ENCODE measurements around the gene MT1B. TPM values are rescaled to one million over a fixed set of nuclear protein-coding genes. Genes with fewer than 3 reads are reported as not detected.

Gene MT1B
- total RNA-seq, 4 donors from 2014 or later = not detected

DNA sequence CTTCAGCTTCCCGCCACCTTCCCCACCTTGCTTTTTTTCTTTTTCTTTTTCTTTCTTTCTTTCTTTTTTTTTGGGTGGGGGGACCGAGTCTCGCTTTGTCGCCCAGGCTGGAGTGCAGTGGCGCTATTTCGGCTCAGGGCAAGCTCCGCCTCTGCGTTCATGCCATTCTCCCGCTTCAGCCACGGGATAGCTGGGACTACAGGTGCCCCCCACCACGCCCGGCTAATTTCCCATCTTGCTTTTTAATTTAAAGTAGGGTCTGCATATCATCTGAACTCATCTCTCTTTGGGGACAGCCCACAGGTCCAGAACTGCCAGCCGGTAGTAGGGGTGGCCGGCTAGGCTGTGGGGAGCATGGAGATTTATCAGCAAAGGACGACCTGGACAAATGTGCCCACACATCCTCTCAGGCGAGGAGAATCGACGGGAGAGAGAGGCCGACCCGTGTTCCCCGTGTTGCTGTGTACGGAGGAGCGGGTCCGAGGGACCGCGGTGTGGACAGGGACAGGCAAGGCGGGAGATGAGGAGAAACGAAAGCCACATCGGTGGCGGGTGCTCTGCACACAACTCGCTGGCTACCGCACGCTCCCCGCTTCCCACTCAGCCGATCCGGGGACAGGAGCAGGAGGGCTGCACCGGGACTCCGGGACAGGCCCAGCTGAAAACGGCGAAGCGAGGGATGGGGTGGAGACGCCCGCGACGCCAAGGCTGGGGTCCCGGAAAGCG is 16.8 kb upstream of the MT1B start:
- Histone ChIP-seq H3K27ac (no peak overlapping the region), H3K4me3 (replicated peaks in 1 of 3) (no peak overlapping the region), H3K36me3 (no peaks in the 10 kb centered on the region), H3K9me3 (no peaks in the 10 kb centered on the region), H3K27me3 (peaks cover 4% of the 10 kb centered on the region), H3K4me1 (peaks cover 4 to 20% of the 10 kb centered on the region in 2 donors)
- no peak for DNase-seq
- TF ChIP-seq, protein P1, sequence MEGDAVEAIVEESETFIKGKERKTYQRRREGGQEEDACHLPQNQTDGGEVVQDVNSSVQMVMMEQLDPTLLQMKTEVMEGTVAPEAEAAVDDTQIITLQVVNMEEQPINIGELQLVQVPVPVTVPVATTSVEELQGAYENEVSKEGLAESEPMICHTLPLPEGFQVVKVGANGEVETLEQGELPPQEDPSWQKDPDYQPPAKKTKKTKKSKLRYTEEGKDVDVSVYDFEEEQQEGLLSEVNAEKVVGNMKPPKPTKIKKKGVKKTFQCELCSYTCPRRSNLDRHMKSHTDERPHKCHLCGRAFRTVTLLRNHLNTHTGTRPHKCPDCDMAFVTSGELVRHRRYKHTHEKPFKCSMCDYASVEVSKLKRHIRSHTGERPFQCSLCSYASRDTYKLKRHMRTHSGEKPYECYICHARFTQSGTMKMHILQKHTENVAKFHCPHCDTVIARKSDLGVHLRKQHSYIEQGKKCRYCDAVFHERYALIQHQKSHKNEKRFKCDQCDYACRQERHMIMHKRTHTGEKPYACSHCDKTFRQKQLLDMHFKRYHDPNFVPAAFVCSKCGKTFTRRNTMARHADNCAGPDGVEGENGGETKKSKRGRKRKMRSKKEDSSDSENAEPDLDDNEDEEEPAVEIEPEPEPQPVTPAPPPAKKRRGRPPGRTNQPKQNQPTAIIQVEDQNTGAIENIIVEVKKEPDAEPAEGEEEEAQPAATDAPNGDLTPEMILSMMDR (IDR thresholded peaks at IDR 0.05) = no peak
- TF ChIP-seq POLR2A (IDR thresholded peaks at IDR 0.05) = no peak
- intact Hi-C loops (cut with DNase I) = no loop called here
- 41 to 45% methylated on average over 39 to 47 of the region's 47 CpGs for WGBS, 2 donors

DNA sequence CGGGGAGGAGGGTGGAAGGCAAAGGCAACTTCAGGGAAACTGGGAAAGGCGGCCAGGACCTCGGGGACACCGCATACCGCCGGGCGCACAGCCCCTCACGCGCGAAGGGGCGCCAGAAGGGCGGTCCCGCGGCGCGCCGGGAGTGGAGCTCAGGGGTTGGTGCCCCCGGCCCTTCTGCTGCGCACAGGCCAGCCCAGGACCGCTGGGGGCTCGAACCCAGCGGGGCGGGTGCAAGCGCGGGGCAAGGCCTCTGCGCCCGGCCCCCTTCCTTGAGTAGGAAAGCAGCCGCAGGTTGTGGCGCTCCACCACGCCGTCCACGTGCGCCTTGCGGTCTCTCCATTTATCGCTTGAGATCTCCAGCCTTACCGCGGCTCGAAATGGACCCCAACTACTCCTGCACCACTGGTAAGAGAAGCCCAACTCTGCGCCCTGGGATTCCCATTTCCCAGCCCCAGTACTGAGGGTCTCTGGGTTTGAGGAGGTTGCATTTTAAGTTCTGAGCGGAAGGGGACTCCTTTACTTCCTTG is 16.2 kb upstream of the MT1B start:
- no peak overlapping the region for H3K27ac ChIP-seq
- WGBS, 2 donors = 29 to 41% methylated on average over 26 to 29 of the region's 40 CpGs
- no peak for DNase-seq
- no peak overlapping the region for H3K4me3 ChIP-seq (replicated peaks in 1 of 3)
- H3K9me3 ChIP-seq = no peaks in the 10 kb centered on the region
- TF ChIP-seq, protein P1 (IDR thresholded peaks at IDR 0.05) = no peak
- TF ChIP-seq POLR2A (IDR thresholded peaks at IDR 0.05) = no peak
- peaks cover 4% of the 10 kb centered on the region for H3K27me3 ChIP-seq
- intact Hi-C loops (cut with DNase I) = no loop called here
- peaks cover 4 to 20% of the 10 kb centered on the region in 2 donors for H3K4me1 ChIP-seq
- no peaks in the 10 kb centered on the region for H3K36me3 ChIP-seq

DNA sequence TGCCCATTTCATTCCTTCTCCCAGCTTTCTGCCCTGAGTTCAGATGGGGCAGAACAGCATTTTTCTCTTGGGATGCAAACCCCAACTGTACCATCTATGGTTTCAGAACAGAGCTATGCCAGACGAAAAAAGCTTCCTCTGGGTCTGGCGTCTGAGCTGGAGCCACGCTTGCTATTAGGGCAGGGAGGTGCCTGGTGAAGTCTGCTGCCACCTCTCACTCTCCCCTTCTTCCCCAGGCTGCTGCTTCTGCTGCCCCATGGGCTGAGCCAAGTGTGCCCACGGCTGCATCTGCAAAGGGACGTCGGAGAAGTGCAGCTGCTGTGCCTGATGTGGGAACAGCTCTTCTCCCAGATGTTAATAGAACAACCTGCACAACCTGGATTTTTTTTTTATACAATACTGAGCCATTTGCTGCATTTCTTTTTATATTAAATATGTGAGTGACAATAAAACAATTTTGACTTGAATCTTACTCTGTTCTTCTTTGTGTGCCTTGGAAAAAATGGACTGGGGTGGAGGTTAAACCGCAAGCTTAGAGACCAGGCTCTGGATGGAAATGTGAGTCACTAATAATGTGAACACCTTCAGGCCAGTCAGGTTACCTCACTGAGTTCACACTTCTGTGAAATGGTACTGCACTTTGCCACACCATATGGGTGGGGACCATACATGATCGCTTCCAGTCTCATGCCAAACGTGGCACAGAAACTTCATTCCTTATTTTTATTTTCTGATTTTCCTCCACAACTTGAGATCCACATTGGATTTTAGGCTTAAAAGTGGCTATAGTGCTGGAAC is 14.9 kb upstream of the MT1B start:
- Histone ChIP-seq H3K36me3 (no peaks in the 10 kb centered on the region), H3K27me3 (peaks cover 4% of the 10 kb centered on the region), H3K4me3 (replicated peaks in 1 of 3) (no peak overlapping the region), H3K9me3 (no peaks in the 10 kb centered on the region), H3K27ac (no peak overlapping the region), H3K4me1 (peaks cover 4 to 20% of the 10 kb centered on the region in 2 donors)
- TF ChIP-seq, protein P1 (IDR thresholded peaks at IDR 0.05) = no peak
- no peak for TF ChIP-seq POLR2A (IDR thresholded peaks at IDR 0.05)
- DNase-seq = no peak
- 71 to 85% methylated on average over 9 of the region's 9 CpGs for WGBS, 2 donors
- intact Hi-C loops (cut with DNase I) = no loop called here

DNA sequence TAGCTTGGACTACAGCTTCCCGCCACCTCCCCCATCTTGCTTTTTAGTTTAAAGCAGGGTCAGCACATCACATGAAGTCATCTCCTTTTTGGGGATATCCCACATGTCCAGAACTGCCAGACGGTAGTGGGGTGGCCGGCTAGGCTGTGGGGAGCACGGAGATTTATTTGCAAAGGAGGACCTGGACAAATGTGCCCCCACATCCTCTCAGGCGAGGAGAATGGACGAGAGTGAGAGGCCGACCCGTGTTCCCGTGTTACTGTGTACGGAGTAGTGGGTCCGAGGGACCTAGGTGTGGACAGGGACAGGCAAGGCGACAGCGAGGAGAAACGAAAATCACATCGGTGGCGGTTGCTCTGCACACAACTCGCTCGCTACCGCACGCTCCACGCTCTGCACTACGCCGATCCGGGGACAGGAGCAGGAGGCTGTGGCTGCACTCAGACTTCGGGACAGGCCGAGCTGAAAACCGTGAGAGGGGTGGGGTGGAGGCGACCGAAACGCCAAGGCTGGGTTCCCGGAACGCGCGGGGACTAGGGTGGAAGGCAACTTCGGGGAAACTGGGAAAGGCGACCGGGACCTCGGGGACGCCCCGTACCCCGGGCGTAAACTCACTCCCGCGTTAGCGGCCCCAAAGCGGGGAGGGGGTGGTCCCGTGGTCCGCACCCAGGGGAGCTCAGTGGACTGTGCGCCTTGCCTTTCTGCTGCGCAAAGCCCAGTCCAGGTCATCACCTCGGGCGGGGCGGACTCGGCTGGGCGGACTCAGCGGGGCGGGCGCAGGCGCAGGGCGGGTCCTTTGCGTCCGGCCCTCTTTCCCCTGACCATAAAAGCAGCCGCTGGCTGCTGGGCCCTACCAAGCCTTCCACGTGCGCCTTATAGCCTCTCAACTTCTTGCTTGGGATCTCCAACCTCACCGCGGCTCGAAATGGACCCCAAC is 13.6 kb upstream of the MT1B start, which contains the start of gene MT1A:
MT1A (plus strand) TSS at position 853 of the 937 bp plus-strand sequence; CDS start at position 926, 73 bp downstream.
- TF ChIP-seq, protein P1 (IDR thresholded peaks at IDR 0.05) = peak in 1 of 6 experiments; percentile 1
- TF ChIP-seq POLR2A (IDR thresholded peaks at IDR 0.05) = peak in 1 of 2 donors; percentile 73
- WGBS, 2 donors = 12 to 23% methylated on average over 42 to 58 of the region's 68 CpGs
- H3K27ac ChIP-seq = peak within 1 kb of the TSS; percentile 26 to 61 (median 43)
- no peaks in the 10 kb centered on the region for H3K9me3 ChIP-seq
- intact Hi-C loops (cut with DNase I) = no loop called here
- no peaks in the 10 kb centered on the region for H3K36me3 ChIP-seq
- peak; percentile 76 to 78 for DNase-seq
- H3K27me3 ChIP-seq = peaks cover 4% of the 10 kb centered on the region
- H3K4me1 ChIP-seq = peaks cover 4 to 20% of the 10 kb centered on the region in 2 donors
- peak within 1 kb of the TSS in 2 of 3 donors; percentile 27 to 40 for H3K4me3 ChIP-seq (replicated peaks in 1 of 3)

Data from thyroid gland (tissue), 4 donors.